IMR-90 (cell line): ENCODE results near the gene SPP2. TPM values are rescaled to one million over a fixed set of nuclear protein-coding genes. Genes with fewer than 3 reads are reported as not detected.

Experiments
- ATAC-seq: fragments of 200-7000 bp; cut with Tn5 transposase; 2 replicates; pipeline ENCODE4 v1.9.1; 2020; ENCODE audit warnings: low read depth, mild to moderate bottlenecking, moderate library complexity
- BruUV-seq: library from RNA; stranded (reverse); fragments of 400-500 nt; replicated peaks from 2 replicates; lab custom pipeline; 2021; lab: Mats Ljungman, UMichigan
- CTCF ChIA-PET: fragments of 300-600 bp; formaldehyde crosslinking; extraction: SDS; loops from one replicate; lab custom pipeline; 2021; ENCODE audit warnings: antibody characterized with exemption; lab: Yijun Ruan, JAX
- POLR2A ChIA-PET: fragments of 300-600 bp; sonication (Branson Sonifier 250); formaldehyde crosslinking; loops from one replicate; lab custom pipeline; 2022; ENCODE audit warnings: antibody characterized with exemption; ENCODE audit not compliant: unreplicated experiment; lab: Charles Lee
- DNase-seq: peaks from one replicate; pipeline ENCODE4 v3.0.0; 2013
- H2AFZ ChIP-seq: replicated peaks from 2 replicates; pipeline ENCODE3; 2013; ENCODE audit warnings: low read length, mild to moderate bottlenecking; ENCODE audit not compliant: poor library complexity
- H2AK5ac ChIP-seq: 2 replicates; pipeline ENCODE4 v1.6.1; 2013; ENCODE audit warnings: low read depth, low read length, inconsistent platforms
- H2AK9ac ChIP-seq: replicated peaks from 2 replicates; pipeline ENCODE3; 2013; ENCODE audit warnings: mild to moderate bottlenecking, low read depth, low read length, moderate library complexity; ENCODE audit not compliant: poor library complexity
- H2BK120ac ChIP-seq: 2 replicates; pipeline ENCODE4 v1.6.1; 2013; ENCODE audit warnings: low read depth, low read length, inconsistent platforms
- H2BK15ac ChIP-seq: 3 replicates; pipeline ENCODE4 v1.6.1; 2013; ENCODE audit warnings: low read depth, low read length, inconsistent platforms
- H2BK20ac ChIP-seq: 2 replicates; pipeline ENCODE4 v1.6.1; 2013; ENCODE audit warnings: low read depth, mild to moderate bottlenecking, inconsistent platforms, low read length, moderate library complexity
- H2BK5ac ChIP-seq: 2 replicates; pipeline ENCODE4 v1.6.1; 2013; ENCODE audit warnings: mild to moderate bottlenecking, low read depth, low read length, inconsistent platforms; ENCODE audit not compliant: poor library complexity, severe bottlenecking
- H3K14ac ChIP-seq: replicated peaks from 2 replicates; pipeline ENCODE4 v1.6.1; 2013; ENCODE audit warnings: low read depth, low read length, inconsistent platforms
- H3K18ac ChIP-seq: 2 replicates; pipeline ENCODE4 v1.6.1; 2013; ENCODE audit warnings: low read depth, low read length, control low read depth
- H3K23ac ChIP-seq: 2 replicates; pipeline ENCODE4 v1.6.1; 2013; ENCODE audit warnings: low read depth, low read length, inconsistent platforms
- H3K27ac ChIP-seq: 2 replicates; pipeline ENCODE4 v1.5.1; 2013; ENCODE audit warnings: mild to moderate bottlenecking, control low read depth, low read length; ENCODE audit not compliant: insufficient read depth
- H3K27me3 ChIP-seq: 2 replicates; pipeline ENCODE4 v1.6.1; 2013; ENCODE audit warnings: low read length; ENCODE audit not compliant: control insufficient read depth, insufficient read depth
- H3K36me3 ChIP-seq: 2 replicates; pipeline ENCODE4 v1.6.1; 2013; ENCODE audit warnings: low read length, mixed read lengths; ENCODE audit not compliant: control insufficient read depth, insufficient read depth
- H3K4ac ChIP-seq: 2 replicates; pipeline ENCODE4 v1.6.1; 2013; ENCODE audit warnings: low read depth, low read length, inconsistent platforms
- H3K4me1 ChIP-seq: 2 replicates; pipeline ENCODE4 v1.6.1; 2013; ENCODE audit warnings: low read length, mixed read lengths; ENCODE audit not compliant: control insufficient read depth, insufficient read depth
- H3K4me2 ChIP-seq: 2 replicates; pipeline ENCODE4 v1.6.1; 2013; ENCODE audit warnings: low read depth, mild to moderate bottlenecking, control low read depth, low read length, moderate library complexity
- H3K4me3 ChIP-seq: 2 replicates; pipeline ENCODE4 v1.5.1; 2013; ENCODE audit warnings: low read depth, mild to moderate bottlenecking, control low read depth, low read length, moderate library complexity; ENCODE audit not compliant: insufficient read depth
- H3K56ac ChIP-seq: 2 replicates; pipeline ENCODE4 v1.6.1; 2013; ENCODE audit warnings: low read length, inconsistent platforms; ENCODE audit not compliant: insufficient read depth; ENCODE audit errors: extremely low read depth
- H3K79me1 ChIP-seq, 2 experiments: 2 replicates each; pipeline ENCODE4 v1.6.1; 2013; ENCODE audit warnings: low read length in 2 of 2, inconsistent platforms in 1 of 2, low read depth in 1 of 2
- H3K9ac ChIP-seq: 2 replicates; pipeline ENCODE4 v1.6.1; 2013; ENCODE audit warnings: low read depth, low read length, control low read depth
- H3K9me1 ChIP-seq: 2 replicates; pipeline ENCODE4 v1.6.1; 2013; ENCODE audit warnings: low read length, inconsistent platforms; ENCODE audit not compliant: insufficient read depth
- H3K9me3 ChIP-seq: 2 replicates; pipeline ENCODE4 v1.6.1; 2013; ENCODE audit warnings: low read length; ENCODE audit not compliant: control insufficient read depth, insufficient read depth
- H4K20me1 ChIP-seq: 2 replicates; pipeline ENCODE4 v1.6.1; 2013; ENCODE audit warnings: low read length, inconsistent platforms; ENCODE audit not compliant: insufficient read depth
- H4K5ac ChIP-seq: 2 replicates; pipeline ENCODE4 v1.6.1; 2013; ENCODE audit warnings: mild to moderate bottlenecking, low read depth, low read length, control low read depth
- H4K8ac ChIP-seq, 2 experiments: 2 replicates each; pipeline ENCODE4 v1.6.1; 2013; ENCODE audit warnings: low read depth in 2 of 2, low read length in 2 of 2, control low read depth in 1 of 2, inconsistent platforms in 1 of 2
- H4K91ac ChIP-seq: 2 replicates; pipeline ENCODE4 v1.6.1; 2013; ENCODE audit warnings: low read depth, low read length, inconsistent platforms; ENCODE audit not compliant: insufficient read depth
- BHLHE40 ChIP-seq: fragments of 150-350 bp; IDR thresholded peaks from 2 replicates; pipeline ENCODE4 v1.6.1; 2016; ENCODE audit warnings: mild to moderate bottlenecking, low read depth, low read length
- CEBPB ChIP-seq: IDR thresholded peaks from 2 replicates; pipeline ENCODE4 v1.6.1; 2012; ENCODE audit warnings: low read depth, low read length, improper control_type of control experiment
- CTCF ChIP-seq: conservative IDR thresholded peaks from 2 replicates; pipeline ENCODE4 v1.5.1; 2012; ENCODE audit warnings: mild to moderate bottlenecking, low read depth, low read length, improper control_type of control experiment
- ELK1 ChIP-seq: fragments of 150-350 bp; IDR thresholded peaks from 2 replicates; pipeline ENCODE4 v1.6.1; 2016; ENCODE audit warnings: low read depth, mild to moderate bottlenecking, low read length, moderate library complexity, borderline replicate concordance
- MAZ ChIP-seq: IDR thresholded peaks from 2 replicates; pipeline ENCODE4 v1.6.1; 2012; ENCODE audit warnings: low read depth, mild to moderate bottlenecking, low read length, improper control_type of control experiment, moderate library complexity, borderline replicate concordance
- POLR2A ChIP-seq: IDR thresholded peaks from 2 replicates; pipeline ENCODE4 v1.6.1; 2012; ENCODE audit warnings: mild to moderate bottlenecking, low read depth, low read length
- RAD21 ChIP-seq: IDR thresholded peaks from 2 replicates; pipeline ENCODE4 v1.6.1; 2012; ENCODE audit warnings: low read length, improper control_type of control experiment
- USF2 ChIP-seq: fragments of 150-350 bp; IDR thresholded peaks from 2 replicates; pipeline ENCODE4 v1.6.1; 2017; ENCODE audit warnings: mild to moderate bottlenecking, antibody characterized with exemption, low read length, low read depth
- dilution Hi-C: fragments of 300-500 bp; cut with HindIII; formaldehyde crosslinking; loops from one replicate; pipeline ENCODE4 v1.14.3; 2018; ENCODE audit warnings: low sequenced_read_pairs; ENCODE audit not compliant: unreplicated experiment
- in situ Hi-C: fragments of 300-500 bp; cut with MboI; formaldehyde crosslinking; loops from 3 replicates; pipeline ENCODE4 v1.14.3; 2019; ENCODE audit warnings: low sequenced_read_pairs, inconsistent platforms, mixed read lengths
- intact Hi-C: fragments of 100-400 bp; cut with micrococcal nuclease; formaldehyde crosslinking; loops from 2 replicates; pipeline ENCODE4 v1.10.0; 2022
- polyA plus RNA-seq, 3 experiments: library from polyadenylated mRNA; depleted of rRNA; stranded (reverse); fragments of >200 nt; gene quantifications; 2 replicates each; pipeline ENCODE4 v1.2.3, GENCODE V29; 2012; ENCODE audit warnings: low replicate concordance in 1 of 3
- total RNA-seq: library from RNA; depleted of rRNA; stranded (reverse); fragments of >200 nt; gene quantifications from 2 replicates; pipeline ENCODE4 v1.2.3, GENCODE V29; 2012

SPP2 gene
- total and polyA plus RNA-seq, 2 of the 4 experiments (the other 2 are of a cell fraction) = not detected

DNA sequence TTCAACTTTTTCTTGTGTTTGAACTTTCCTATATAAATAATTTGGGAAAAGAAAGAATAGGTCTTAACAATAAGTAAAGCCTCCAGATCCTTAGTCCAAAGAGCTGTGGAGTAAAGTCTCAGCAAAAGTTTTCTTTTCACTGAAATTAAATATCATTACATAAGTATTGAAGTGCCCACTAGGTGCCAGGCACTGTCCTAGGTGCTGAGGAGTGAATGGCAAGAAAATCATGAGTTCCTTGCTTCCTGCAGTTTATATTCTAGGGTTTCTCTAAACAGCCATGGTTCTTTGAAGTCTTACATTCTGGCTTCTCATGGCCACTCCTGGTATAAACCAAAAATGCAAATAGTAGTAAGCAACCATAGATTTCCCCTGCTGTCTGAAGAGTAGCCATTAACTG is 59.7 kb downstream of the SPP2 start:
- CTCF ChIA-PET = no interaction called here
- H2AK5ac ChIP-seq = no peak overlapping the region
- no peak overlapping the region for H3K14ac ChIP-seq
- H3K36me3 ChIP-seq = no peaks in the 10 kb centered on the region
- DNase-seq (no peak), ATAC-seq (no peak)
- intact Hi-C loops = no loop called here
- no peaks in the 10 kb centered on the region; the same call in 1 of the 2 replicates for H3K9me3 ChIP-seq
- H2BK20ac ChIP-seq = no peak overlapping the region
- H2BK15ac ChIP-seq = no peak overlapping the region
- TF ChIP-seq MAZ (no peak), ELK1 (no peak), POLR2A (no peak), USF2 (no peak), BHLHE40 (no peak), CTCF (no peak), CEBPB (no peak), RAD21 (no peak)
- no peak overlapping the region for H2AK9ac ChIP-seq
- POLR2A ChIA-PET = no interaction called here
- in situ Hi-C loops = no loop called here
- no peak overlapping the region for H3K27ac ChIP-seq
- H4K91ac ChIP-seq = no peak overlapping the region
- no peak overlapping the region for H3K56ac ChIP-seq
- no peak overlapping the region for H4K8ac ChIP-seq
- H3K4me3 ChIP-seq = no peak overlapping the region
- no peaks in the 10 kb centered on the region for H3K4me1 ChIP-seq
- no peaks in the 10 kb centered on the region for H3K79me1 ChIP-seq
- no peak overlapping the region for H4K5ac ChIP-seq
- no peaks in the 10 kb centered on the region for H3K9me1 ChIP-seq
- H3K23ac ChIP-seq = no peak overlapping the region
- no peak overlapping the region for H2BK120ac ChIP-seq
- H2AFZ ChIP-seq = no peak overlapping the region
- H3K27me3 ChIP-seq = peaks cover 6% of the 10 kb centered on the region
- H4K20me1 ChIP-seq = no peaks in the 10 kb centered on the region
- H2BK5ac ChIP-seq = no peak overlapping the region
- BruUV-seq = no TSS peak
- dilution Hi-C loops = no loop called here
- H3K18ac ChIP-seq = no peak overlapping the region
- no peak overlapping the region for H3K4ac ChIP-seq
- H3K9ac ChIP-seq = no peak overlapping the region
- no peak overlapping the region for H3K4me2 ChIP-seq
